ENCODE data around the gene SLC6A5.

DNA sequence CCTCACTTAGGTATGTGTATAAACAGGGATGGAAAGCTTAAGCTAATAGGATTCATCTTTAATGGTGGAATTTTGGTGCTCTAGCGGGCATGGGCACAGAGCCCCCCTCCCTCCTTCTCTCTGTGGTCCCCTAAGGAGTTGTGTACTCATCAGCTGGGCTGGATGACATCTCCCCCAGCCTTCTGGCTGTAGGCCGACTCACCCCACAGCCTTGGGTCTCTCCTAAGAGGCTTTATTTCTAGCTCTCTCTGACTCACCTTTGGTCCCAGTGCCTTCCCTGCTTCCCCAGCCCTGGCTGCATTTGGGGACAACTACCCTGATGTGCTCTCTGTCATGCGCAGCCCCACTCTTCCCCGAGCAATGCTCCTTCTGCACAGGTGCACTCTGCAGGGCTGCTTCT lies 26.9 kb downstream of the SLC6A5 start:
- TF ChIP-seq, protein P1, sequence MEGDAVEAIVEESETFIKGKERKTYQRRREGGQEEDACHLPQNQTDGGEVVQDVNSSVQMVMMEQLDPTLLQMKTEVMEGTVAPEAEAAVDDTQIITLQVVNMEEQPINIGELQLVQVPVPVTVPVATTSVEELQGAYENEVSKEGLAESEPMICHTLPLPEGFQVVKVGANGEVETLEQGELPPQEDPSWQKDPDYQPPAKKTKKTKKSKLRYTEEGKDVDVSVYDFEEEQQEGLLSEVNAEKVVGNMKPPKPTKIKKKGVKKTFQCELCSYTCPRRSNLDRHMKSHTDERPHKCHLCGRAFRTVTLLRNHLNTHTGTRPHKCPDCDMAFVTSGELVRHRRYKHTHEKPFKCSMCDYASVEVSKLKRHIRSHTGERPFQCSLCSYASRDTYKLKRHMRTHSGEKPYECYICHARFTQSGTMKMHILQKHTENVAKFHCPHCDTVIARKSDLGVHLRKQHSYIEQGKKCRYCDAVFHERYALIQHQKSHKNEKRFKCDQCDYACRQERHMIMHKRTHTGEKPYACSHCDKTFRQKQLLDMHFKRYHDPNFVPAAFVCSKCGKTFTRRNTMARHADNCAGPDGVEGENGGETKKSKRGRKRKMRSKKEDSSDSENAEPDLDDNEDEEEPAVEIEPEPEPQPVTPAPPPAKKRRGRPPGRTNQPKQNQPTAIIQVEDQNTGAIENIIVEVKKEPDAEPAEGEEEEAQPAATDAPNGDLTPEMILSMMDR (IDR thresholded peaks at IDR 0.05; ENCODE audit: extremely low read depth in 1 of 2, insufficient read depth in 1 of 2, low read depth in 1 of 2, low read length in 2 of 2): no peak
- TF ChIP-seq MAX (IDR thresholded peaks at IDR 0.05; ENCODE audit: insufficient read depth, insufficient read length) (no peak), POLR2AphosphoS5 (IDR thresholded peaks at IDR 0.05; ENCODE audit: insufficient read depth, low read depth, low read length) (no peak), JUN (IDR thresholded peaks at IDR 0.05; ENCODE audit: borderline replicate concordance, insufficient read depth, insufficient read length, low read depth) (no peak), GATA2 (IDR thresholded peaks at IDR 0.05; ENCODE audit: insufficient read depth, insufficient read length, low read depth, low read length) (no peak), POLR2A (IDR thresholded peaks at IDR 0.05; ENCODE audit: low read depth, low read length) (no peak)

All from endothelial cell of umbilical vein (primary cell).